HG02623 (cell line): ENCODE results near the gene SLC24A3.

Source experiments
- ATAC-seq: cut with Tn5 transposase; IDR thresholded peaks from one replicate; pipeline ENCODE4 v1.9.1; 2021; ENCODE audit warnings: moderate library complexity; ENCODE audit not compliant: unreplicated experiment

Gene SLC24A3

GRCh38 chr20:19236371-19237055 lies 24.1 kb downstream of the SLC24A3 start:
- ATAC-seq: no peak

- ATAC-seq: no peak
These were observed 29.0 kb downstream of the SLC24A3 start for GRCh38 chr20:19241440-19241839.

- no peak for ATAC-seq
These were observed 31.8 kb downstream of the SLC24A3 start for GRCh38 chr20:19244291-19244690.

GRCh38 chr20:19249106-19249879 lies 36.9 kb downstream of the SLC24A3 start:
- ATAC-seq: no peak

- ATAC-seq: no peak
These were observed 37.9 kb downstream of the SLC24A3 start for GRCh38 chr20:19250346-19250745.

DNA sequence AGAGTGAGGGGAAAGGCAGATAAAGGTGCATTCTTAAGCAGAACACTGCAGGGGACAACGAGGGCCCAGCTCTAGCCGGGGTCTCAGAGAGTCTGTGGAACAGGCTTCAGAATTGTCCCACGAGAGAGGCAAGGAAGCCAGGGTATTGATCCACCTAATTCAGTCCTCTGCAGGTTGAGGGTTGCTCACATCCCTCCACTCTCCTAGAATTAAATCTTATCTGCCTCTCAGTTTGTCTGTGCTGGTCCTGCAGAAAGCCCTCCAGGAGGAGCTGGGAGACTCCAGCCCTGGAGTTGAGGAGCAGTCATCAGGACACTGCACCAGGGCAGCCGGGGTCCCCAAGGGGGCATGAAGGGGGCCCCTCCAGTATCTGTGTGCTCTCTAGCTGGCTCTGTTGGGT lies 39.1 kb downstream of the SLC24A3 start:
- no peak for ATAC-seq

- ATAC-seq: no peak
These were observed 39.5 kb downstream of the SLC24A3 start for GRCh38 chr20:19251958-19252357.

DNA sequence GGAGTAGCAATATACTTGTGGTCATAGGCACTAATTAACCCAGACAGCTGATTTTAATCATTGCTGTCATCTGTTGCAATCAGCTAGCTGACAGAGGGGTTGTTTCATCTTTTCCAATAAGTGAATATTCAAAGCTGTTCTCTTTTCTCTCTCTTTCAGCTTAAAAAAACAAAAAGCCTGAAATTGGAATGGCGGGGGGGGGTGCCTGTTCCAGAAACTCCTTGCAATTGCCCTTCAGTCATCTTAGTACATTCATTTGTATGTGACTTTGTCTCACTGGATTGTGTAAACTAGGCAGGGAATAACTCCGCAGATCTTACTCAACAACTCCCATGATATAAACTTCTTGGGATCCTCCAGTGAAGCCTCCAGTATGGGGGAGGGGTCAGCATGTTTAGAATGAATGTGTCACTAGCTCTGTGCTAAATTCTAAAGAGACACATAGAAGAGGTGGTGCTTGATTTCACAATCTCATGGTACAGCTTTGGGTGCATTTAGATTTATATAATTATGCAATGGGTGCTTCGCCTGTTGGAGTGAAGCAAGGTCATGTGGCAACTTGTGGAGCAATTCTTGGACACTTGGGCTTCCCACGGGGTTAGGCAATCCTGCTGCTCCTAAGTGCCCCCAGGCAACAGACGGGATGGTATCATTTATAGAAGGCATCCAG lies 40.1 kb downstream of the SLC24A3 start:
- no peak for ATAC-seq

- no peak for ATAC-seq
These were observed 40.9 kb downstream of the SLC24A3 start for GRCh38 chr20:19253316-19253715.

GRCh38 chr20:19253916-19254820 lies 41.7 kb downstream of the SLC24A3 start:
- no peak for ATAC-seq

- no peak for ATAC-seq
These were observed 42.5 kb downstream of the SLC24A3 start for GRCh38 chr20:19254956-19255355.

DNA sequence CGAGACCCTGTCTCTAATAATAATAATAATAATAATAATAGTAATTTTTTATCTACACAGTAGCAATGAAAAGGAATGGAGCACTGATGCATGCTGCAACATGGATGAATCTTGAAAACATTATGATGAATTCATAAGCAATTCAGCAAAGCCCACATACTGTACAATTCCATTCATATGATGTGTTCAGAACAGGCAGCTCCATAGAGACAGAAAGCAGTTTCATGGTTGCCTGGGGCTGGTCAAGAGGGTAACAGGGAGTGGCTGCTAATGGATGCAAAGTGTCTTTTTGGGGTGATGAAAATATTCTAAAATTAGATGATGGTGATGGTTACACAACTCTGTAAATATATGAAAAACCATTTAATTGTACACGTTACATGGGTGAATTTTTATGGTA lies 43.6 kb downstream of the SLC24A3 start:
- ATAC-seq: no peak

GRCh38 chr20:19256906-19257595 lies 44.6 kb downstream of the SLC24A3 start:
- no peak for ATAC-seq

DNA sequence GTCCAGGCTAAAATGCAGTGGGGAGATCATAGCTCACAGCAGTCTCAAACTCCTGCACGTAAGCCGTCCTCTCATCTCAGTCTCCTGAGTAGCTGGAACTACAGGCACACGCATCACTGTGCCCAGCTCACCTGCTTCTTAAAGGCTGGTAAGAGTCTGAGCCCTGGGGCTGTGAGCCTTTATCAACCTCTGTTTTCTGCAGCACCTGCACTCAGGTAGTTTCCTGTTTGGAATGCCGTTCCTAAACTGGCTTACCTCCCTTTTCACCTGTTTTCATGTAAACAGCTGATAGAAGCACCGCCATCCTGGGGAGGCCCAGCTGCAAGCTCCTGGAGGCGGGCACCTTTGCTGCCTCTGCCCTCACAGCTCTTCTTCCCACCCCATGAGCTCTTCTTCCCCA lies 45.4 kb downstream of the SLC24A3 start:
- ATAC-seq: no peak

GRCh38 chr20:19259141-19259591 lies 46.7 kb downstream of the SLC24A3 start:
- no peak for ATAC-seq

GRCh38 chr20:19260412-19261090 lies 48.1 kb downstream of the SLC24A3 start:
- ATAC-seq: no peak

DNA sequence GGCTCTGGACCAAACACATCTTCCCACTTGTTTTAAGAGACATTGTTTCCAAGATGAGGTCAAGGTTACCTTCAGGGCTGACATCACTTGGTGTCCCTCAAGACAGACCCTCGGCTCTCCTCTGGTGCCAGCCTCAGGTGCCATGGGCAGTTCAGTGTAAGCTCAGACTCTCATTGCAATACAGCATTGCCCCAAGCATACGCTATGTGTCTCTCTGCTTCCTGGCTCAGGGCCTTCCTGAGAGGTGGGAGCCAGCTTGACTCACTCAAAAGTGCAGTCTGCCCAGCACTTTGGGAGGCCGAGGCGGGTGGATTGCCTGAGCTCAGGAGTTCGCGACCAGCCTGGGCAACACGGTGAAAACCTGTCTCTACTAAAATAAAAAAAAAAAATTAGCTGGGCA lies 51.7 kb downstream of the SLC24A3 start:
- no peak for ATAC-seq

- ATAC-seq: no peak
These were observed 53.4 kb downstream of the SLC24A3 start for GRCh38 chr20:19265646-19266374.

DNA sequence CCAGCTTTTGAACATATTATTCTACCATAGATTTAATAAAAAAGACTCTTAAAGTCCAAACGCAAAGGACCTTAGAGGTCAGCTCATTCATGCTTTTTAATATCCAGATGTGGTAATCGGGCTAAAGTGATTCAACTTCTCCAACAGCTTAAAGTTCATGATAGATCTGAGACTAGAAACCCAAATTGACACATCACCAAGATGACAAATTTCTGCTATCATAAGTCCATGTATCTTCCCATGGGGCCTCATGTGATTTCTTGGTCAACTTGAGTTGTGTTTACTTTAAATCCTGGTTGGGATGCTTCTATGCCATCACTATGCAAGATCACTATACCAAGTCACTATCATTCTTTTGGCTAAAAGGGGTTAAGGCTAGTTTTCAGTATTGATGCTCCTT lies 56.0 kb downstream of the SLC24A3 start:
- no peak for ATAC-seq
